HEK293 (cell line): Measurements from ENCODE around the gene S1PR3.
A peak's percentile ranks its signal among the peaks of the same experiment; 100 is the strongest.

Source experiments
- CTCF ChIA-PET: fragments of 350-600 bp; formaldehyde crosslinking; extraction: SDS; loops from one replicate; lab custom pipeline; 2021; ENCODE audit warnings: antibody characterized with exemption; lab: Yijun Ruan, JAX
- POLR2A ChIA-PET: fragments of 300-600 bp; formaldehyde crosslinking; extraction: SDS; loops from one replicate; lab custom pipeline; 2020; ENCODE audit warnings: antibody characterized with exemption, inconsistent platforms; lab: Yijun Ruan, JAX
- H3K27ac ChIP-seq: fragments of 200-500 bp; sonication (Bioruptor generic); 2 replicates; pipeline ENCODE4 v1.5.1; 2014; ENCODE audit warnings: low read depth, low read length, control low read depth, inconsistent platforms; ENCODE audit errors: extremely low read depth
- H3K36me3 ChIP-seq, 2 experiments: fragments of 200-500 bp in 1 of 2; sonication (Bioruptor generic) in 1 of 2; 1 replicate in 1 of 2; 2 replicates in 1 of 2; pipeline ENCODE4 v1.5.1; 2014 to 2017; ENCODE audit warnings: inconsistent platforms in 2 of 2, low read length in 2 of 2; ENCODE audit not compliant: control insufficient read depth in 2 of 2, insufficient read depth in 1 of 2
- H3K4me1 ChIP-seq: fragments of 200-500 bp; sonication (Bioruptor generic); 2 replicates; pipeline ENCODE4 v1.5.1; 2014; ENCODE audit warnings: mild to moderate bottlenecking, low read length, inconsistent platforms; ENCODE audit not compliant: control insufficient read depth, insufficient read depth
- H3K4me3 ChIP-seq: 2 replicates; pipeline ENCODE4 v1.5.1; 2011; ENCODE audit warnings: low read depth, mild to moderate bottlenecking, control low read depth, low read length, moderate library complexity
- H3K9me3 ChIP-seq: fragments of 200-500 bp; sonication (Bioruptor generic); 2 replicates; pipeline ENCODE4 v1.5.1; 2014; ENCODE audit warnings: low read depth, low read length, inconsistent platforms; ENCODE audit not compliant: control insufficient read depth, insufficient read depth
- GLI4 ChIP-seq: fragments of 450-650 bp; formaldehyde crosslinking; IDR thresholded peaks from 2 replicates; pipeline ENCODE4 v1.5.1; 2016; ENCODE audit warnings: missing biosample characterization, missing genetic modification characterization
- GLIS1 ChIP-seq: fragments of 450-650 bp; formaldehyde crosslinking; IDR thresholded peaks from 2 replicates; pipeline ENCODE4 v1.5.1; 2016; ENCODE audit warnings: missing biosample characterization, missing genetic modification characterization
- MYNN ChIP-seq: fragments of 450-650 bp; formaldehyde crosslinking; IDR thresholded peaks from 2 replicates; pipeline ENCODE4 v1.5.1; 2016; ENCODE audit warnings: missing biosample characterization, missing genetic modification characterization, borderline replicate concordance
- OSR2 ChIP-seq: fragments of 450-650 bp; formaldehyde crosslinking; IDR thresholded peaks from 2 replicates; pipeline ENCODE4 v1.5.1; 2016; ENCODE audit warnings: missing biosample characterization, missing genetic modification characterization
- ZIC2 ChIP-seq: fragments of 450-650 bp; formaldehyde crosslinking; IDR thresholded peaks from 2 replicates; pipeline ENCODE4 v1.5.1; 2016; ENCODE audit warnings: missing biosample characterization, missing genetic modification characterization
- ZNF132 ChIP-seq: fragments of 450-650 bp; formaldehyde crosslinking; IDR thresholded peaks from 2 replicates; pipeline ENCODE4 v1.5.1; 2017; ENCODE audit warnings: missing biosample characterization, missing genetic modification characterization, borderline replicate concordance
- ZNF221 ChIP-seq: fragments of 450-650 bp; formaldehyde crosslinking; IDR thresholded peaks from 2 replicates; pipeline ENCODE4 v1.5.1; 2017; ENCODE audit warnings: missing biosample characterization, missing genetic modification characterization, borderline replicate concordance
- ZNF571 ChIP-seq: fragments of 450-650 bp; formaldehyde crosslinking; IDR thresholded peaks from 2 replicates; pipeline ENCODE4 v1.5.0; 2017; ENCODE audit warnings: missing biosample characterization, missing genetic modification characterization
- ZNF600 ChIP-seq: fragments of 450-650 bp; formaldehyde crosslinking; IDR thresholded peaks from 2 replicates; pipeline ENCODE4 v1.5.1; 2016; ENCODE audit warnings: missing biosample characterization, missing genetic modification characterization
- ZNF610 ChIP-seq: fragments of 450-650 bp; formaldehyde crosslinking; IDR thresholded peaks from 2 replicates; pipeline ENCODE4 v1.5.1; 2016; ENCODE audit warnings: missing biosample characterization, missing genetic modification characterization, borderline replicate concordance
- ZNF76 ChIP-seq: fragments of 450-650 bp; formaldehyde crosslinking; IDR thresholded peaks from 2 replicates; pipeline ENCODE4; 2016; ENCODE audit warnings: low read depth, missing biosample characterization, missing genetic modification characterization, borderline replicate concordance
- ZXDB ChIP-seq: fragments of 450-650 bp; formaldehyde crosslinking; IDR thresholded peaks from 2 replicates; pipeline ENCODE4 v1.5.1; 2016; ENCODE audit warnings: missing biosample characterization, missing genetic modification characterization
- TF ChIP-seq, protein P1 (sequence below): fragments of 450-650 bp; formaldehyde crosslinking; IDR thresholded peaks from 2 replicates; pipeline ENCODE4 v1.5.1; 2016; ENCODE audit warnings: missing biosample characterization, missing genetic modification characterization, borderline replicate concordance
- TF ChIP-seq, protein P2 (sequence below): fragments of 450-650 bp; formaldehyde crosslinking; IDR thresholded peaks from 2 replicates; pipeline ENCODE4 v1.5.1; 2016; ENCODE audit warnings: missing biosample characterization, missing genetic modification characterization
- TF ChIP-seq, protein P3 (sequence below): fragments of 450-650 bp; formaldehyde crosslinking; IDR thresholded peaks from 2 replicates; pipeline ENCODE4 v1.5.1; 2016; ENCODE audit warnings: missing biosample characterization, missing genetic modification characterization, low read depth

S1PR3 gene

DNA sequence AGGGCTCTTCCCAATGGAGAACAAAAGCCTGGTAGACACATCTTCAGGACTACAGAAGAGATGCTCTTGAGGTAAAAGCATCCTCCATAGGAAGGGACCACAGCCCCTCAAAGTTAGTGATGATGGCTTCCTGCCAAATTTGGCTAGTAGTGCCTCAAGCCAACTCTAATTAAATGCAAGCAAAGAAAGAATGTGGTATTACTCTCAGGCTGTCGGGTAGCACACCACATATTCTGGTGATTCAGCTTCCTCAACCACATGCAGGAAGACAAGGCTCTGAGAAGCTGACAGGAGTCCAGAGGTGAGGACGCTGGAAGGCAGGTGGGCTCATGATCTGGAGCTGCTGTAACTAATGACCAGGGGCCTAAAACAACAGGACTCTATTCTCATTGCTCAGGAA is 37.2 kb upstream of the S1PR3 start:
- POLR2A ChIA-PET: no interaction called here
- H3K9me3 ChIP-seq: no peaks in the 10 kb centered on the region
- no peak for TF ChIP-seq GLI4 (tag by site-specific recombination)
- TF ChIP-seq, all 188 proteins: peak for 0
- no peak overlapping the region for H3K4me3 ChIP-seq
- no peaks in the 10 kb centered on the region for H3K36me3 ChIP-seq
- H3K4me1 ChIP-seq: peaks cover 11% of the 10 kb centered on the region; the same call in 1 of the 2 replicates
- H3K27ac ChIP-seq: no peak overlapping the region
- CTCF ChIA-PET: no interaction called here

- ChIA-PET POLR2A (no interaction called here), CTCF (no interaction called here)
- no peaks in the 10 kb centered on the region for H3K4me1 ChIP-seq
- no peak overlapping the region for H3K27ac ChIP-seq
- TF ChIP-seq GLIS1 (peak; percentile 27; the same call in 1 of the 2 replicates), ZNF571 (tag by site-specific recombination) (no peak), ZIC2 (tag by site-specific recombination) (peak; percentile 56)
- TF ChIP-seq, protein P1, sequence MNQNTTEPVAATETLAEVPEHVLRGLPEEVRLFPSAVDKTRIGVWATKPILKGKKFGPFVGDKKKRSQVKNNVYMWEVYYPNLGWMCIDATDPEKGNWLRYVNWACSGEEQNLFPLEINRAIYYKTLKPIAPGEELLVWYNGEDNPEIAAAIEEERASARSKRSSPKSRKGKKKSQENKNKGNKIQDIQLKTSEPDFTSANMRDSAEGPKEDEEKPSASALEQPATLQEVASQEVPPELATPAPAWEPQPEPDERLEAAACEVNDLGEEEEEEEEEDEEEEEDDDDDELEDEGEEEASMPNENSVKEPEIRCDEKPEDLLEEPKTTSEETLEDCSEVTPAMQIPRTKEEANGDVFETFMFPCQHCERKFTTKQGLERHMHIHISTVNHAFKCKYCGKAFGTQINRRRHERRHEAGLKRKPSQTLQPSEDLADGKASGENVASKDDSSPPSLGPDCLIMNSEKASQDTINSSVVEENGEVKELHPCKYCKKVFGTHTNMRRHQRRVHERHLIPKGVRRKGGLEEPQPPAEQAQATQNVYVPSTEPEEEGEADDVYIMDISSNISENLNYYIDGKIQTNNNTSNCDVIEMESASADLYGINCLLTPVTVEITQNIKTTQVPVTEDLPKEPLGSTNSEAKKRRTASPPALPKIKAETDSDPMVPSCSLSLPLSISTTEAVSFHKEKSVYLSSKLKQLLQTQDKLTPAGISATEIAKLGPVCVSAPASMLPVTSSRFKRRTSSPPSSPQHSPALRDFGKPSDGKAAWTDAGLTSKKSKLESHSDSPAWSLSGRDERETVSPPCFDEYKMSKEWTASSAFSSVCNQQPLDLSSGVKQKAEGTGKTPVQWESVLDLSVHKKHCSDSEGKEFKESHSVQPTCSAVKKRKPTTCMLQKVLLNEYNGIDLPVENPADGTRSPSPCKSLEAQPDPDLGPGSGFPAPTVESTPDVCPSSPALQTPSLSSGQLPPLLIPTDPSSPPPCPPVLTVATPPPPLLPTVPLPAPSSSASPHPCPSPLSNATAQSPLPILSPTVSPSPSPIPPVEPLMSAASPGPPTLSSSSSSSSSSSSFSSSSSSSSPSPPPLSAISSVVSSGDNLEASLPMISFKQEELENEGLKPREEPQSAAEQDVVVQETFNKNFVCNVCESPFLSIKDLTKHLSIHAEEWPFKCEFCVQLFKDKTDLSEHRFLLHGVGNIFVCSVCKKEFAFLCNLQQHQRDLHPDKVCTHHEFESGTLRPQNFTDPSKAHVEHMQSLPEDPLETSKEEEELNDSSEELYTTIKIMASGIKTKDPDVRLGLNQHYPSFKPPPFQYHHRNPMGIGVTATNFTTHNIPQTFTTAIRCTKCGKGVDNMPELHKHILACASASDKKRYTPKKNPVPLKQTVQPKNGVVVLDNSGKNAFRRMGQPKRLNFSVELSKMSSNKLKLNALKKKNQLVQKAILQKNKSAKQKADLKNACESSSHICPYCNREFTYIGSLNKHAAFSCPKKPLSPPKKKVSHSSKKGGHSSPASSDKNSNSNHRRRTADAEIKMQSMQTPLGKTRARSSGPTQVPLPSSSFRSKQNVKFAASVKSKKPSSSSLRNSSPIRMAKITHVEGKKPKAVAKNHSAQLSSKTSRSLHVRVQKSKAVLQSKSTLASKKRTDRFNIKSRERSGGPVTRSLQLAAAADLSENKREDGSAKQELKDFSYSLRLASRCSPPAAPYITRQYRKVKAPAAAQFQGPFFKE (tag by site-specific recombination): no peak
- H3K36me3 ChIP-seq: no peaks in the 10 kb centered on the region
- no peak overlapping the region for H3K4me3 ChIP-seq
- H3K9me3 ChIP-seq: no peaks in the 10 kb centered on the region
Measured at GRCh38 chr9:88957526-88957925, 33.7 kb upstream of the S1PR3 start.

DNA sequence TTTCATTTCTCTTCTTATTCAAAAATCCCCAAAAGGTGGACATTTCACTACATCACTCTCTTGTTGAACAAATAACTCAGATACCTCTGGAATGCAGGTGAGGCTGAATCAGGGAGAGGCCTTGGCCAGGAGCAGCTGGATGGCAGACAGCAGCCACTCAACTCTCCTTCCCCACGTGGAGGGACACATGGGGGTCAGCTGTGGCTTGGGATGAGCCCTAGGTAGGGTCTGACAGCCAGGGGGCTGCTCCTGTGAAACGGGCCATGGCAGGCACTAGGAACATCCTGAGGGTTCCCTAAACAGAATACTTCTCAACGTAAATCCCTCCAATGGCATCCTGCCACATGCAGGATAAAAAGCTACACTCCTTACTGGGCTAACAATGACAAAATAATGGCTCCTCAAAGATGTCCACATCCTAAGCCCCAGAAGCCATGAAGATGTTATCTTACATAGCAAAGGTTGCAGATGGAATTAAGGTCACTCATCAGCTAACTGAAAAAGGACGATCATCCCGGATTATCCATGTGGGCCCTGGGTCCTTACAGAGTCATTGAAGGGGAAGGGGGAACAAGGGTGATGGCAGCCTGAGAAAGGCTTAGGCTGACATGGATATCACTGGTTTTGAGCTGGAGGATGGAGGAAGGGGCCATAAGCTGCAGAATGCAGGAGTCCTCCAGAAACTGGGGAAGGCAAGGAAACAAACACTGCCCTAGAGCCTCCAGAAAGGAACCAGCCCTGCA is 31.4 kb upstream of the S1PR3 start:
- CTCF ChIA-PET: no interaction called here
- Histone ChIP-seq H3K4me1 (no peaks in the 10 kb centered on the region), H3K36me3 (no peaks in the 10 kb centered on the region)
- TF ChIP-seq OSR2: no peak
- TF ChIP-seq ZNF600 (tag by site-specific recombination): no peak
- TF ChIP-seq ZNF221: no peak
- TF ChIP-seq ZNF610: no peak
- TF ChIP-seq, protein P2, sequence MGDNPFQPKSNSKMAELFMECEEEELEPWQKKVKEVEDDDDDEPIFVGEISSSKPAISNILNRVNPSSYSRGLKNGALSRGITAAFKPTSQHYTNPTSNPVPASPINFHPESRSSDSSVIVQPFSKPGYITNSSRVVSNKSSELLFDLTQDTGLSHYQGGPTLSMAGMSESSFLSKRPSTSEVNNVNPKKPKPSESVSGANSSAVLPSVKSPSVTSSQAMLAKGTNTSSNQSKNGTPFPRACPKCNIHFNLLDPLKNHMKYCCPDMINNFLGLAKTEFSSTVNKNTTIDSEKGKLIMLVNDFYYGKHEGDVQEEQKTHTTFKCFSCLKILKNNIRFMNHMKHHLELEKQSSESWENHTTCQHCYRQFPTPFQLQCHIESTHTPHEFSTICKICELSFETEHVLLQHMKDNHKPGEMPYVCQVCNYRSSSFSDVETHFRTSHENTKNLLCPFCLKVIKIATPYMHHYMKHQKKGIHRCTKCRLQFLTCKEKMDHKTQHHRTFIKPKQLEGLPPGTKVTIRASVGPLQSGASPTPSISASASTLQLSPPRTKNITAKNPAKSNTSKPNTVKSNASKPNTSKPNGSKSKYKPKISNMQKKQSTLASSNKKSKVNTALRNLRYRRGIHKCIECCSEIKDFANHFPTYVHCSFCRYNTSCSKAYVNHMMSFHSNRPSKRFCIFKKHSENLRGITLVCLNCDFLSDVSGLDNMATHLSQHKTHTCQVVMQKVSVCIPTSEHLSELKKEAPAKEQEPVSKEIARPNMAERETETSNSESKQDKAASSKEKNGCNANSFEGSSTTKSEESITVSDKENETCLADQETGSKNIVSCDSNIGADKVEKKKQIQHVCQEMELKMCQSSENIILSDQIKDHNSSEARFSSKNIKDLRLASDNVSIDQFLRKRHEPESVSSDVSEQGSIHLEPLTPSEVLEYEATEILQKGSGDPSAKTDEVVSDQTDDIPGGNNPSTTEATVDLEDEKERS: no peak
- no peak for TF ChIP-seq ZNF76 (tag by site-specific recombination)
- TF ChIP-seq, protein P3, sequence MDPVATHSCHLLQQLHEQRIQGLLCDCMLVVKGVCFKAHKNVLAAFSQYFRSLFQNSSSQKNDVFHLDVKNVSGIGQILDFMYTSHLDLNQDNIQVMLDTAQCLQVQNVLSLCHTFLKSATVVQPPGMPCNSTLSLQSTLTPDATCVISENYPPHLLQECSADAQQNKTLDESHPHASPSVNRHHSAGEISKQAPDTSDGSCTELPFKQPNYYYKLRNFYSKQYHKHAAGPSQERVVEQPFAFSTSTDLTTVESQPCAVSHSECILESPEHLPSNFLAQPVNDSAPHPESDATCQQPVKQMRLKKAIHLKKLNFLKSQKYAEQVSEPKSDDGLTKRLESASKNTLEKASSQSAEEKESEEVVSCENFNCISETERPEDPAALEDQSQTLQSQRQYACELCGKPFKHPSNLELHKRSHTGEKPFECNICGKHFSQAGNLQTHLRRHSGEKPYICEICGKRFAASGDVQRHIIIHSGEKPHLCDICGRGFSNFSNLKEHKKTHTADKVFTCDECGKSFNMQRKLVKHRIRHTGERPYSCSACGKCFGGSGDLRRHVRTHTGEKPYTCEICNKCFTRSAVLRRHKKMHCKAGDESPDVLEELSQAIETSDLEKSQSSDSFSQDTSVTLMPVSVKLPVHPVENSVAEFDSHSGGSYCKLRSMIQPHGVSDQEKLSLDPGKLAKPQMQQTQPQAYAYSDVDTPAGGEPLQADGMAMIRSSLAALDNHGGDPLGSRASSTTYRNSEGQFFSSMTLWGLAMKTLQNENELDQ: no peak
- no peak for TF ChIP-seq ZNF132
- no peak for TF ChIP-seq MYNN (tag by site-specific recombination)
- no peak for TF ChIP-seq ZXDB
- TF ChIP-seq, all 188 proteins: peak for 0
- POLR2A ChIA-PET: no interaction called here
- H3K4me3 ChIP-seq: no peak overlapping the region
- H3K27ac ChIP-seq: no peak overlapping the region
- H3K9me3 ChIP-seq: no peaks in the 10 kb centered on the region
